Measurements from ENCODE around the gene HNRNPAB.

HNRNPAB gene

DNA sequence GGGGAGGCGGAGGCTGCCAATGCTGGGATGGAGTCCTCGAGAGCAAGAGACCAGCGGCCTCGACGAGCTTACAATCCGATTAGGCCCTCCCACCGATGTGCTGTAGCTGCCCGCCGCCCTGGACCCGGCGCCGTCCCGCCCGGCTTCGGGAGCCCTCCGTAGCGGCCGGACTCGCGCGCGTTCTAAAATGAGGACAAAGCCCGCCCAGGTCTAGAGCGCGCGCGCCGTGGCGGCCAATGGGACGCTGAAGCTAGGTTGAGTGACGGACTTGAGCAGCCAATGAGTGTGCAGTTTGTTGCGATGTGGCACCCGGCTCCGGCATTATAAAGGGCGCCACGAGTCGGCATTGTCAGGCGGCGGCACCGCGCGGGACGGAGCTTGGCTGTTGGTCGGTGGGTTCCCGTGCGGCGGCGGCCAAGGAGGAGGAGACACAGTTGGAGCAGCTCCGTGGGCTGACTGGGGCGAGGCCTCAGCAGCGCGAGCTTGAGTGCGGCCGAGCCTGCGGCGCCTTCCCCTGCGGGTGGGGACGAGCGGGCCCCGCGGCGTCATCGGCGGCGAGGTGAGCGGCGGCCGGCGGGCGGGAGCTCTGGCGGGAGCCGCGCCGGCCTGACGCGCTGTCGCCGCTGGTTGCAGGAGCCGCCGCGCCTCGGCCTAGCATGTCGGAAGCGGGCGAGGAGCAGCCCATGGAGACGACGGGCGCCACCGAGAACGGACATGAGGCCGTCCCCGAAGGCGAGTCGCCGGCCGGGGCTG is at the start of gene HNRNPAB:
TSS of gene HNRNPAB (plus strand) at position 352 of the 753 bp plus-strand sequence. CDS start at position 657, 305 bp downstream.
- DNase-seq (ENCODE audit: low spot score): peak; percentile 96

GRCh38 chr5:178155065-178155464 is 49.3 kb upstream of the HNRNPAB start:
- DNase-seq (ENCODE audit: low spot score): peak; percentile 26

GRCh38 chr5:178160176-178160575 is 44.2 kb upstream of the HNRNPAB start:
- no peak for DNase-seq (ENCODE audit: low spot score)

GRCh38 chr5:178162481-178162880 is 41.9 kb upstream of the HNRNPAB start:
- no peak for DNase-seq (ENCODE audit: low spot score)

- DNase-seq (ENCODE audit: low spot score): peak; percentile 79
These were observed 40.3 kb upstream of the HNRNPAB start for GRCh38 chr5:178163772-178164735.

- no peak for DNase-seq (ENCODE audit: low spot score)
These were observed 38.8 kb upstream of the HNRNPAB start for GRCh38 chr5:178165581-178165980.

- no peak for DNase-seq (ENCODE audit: low spot score)
These were observed 33.9 kb upstream of the HNRNPAB start for GRCh38 chr5:178170455-178170854.

DNA sequence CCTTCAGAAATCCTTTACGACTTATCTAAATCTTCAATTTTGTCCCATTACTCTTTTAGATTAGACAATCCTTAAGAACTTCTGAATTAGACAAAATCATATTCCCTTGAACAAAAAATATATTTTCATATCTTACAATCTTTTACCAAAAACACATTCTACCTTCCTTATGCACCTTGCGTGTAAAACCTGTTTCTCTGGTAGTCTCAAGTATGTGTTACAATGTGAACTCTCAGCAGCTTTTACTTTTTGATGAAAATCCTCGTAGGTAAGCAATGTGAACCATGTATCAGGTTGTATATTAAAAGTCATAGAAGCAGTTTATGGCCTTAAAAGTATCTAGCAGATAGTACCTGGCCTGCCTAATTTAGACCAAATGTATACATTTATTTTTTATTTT is 29.9 kb upstream of the HNRNPAB start:
- DNase-seq (ENCODE audit: low spot score): no peak

DNA sequence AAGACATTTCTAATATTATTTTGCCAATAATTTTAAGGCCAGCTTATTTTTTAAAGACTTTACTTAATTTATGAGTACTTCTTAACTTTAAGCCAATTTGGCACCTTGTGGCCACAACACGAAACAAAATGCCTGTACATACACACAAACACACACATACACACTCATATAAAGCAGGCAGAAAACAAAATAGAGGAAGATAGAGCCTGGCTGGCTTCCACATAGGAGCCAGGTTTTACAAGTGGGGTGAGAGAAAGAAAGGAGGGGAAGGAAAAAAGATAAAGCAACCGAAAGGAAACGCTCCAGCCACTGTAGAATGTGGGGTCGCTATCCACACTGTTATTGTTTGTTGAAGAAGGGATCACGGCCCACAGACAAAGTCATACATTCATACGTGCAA is 27.5 kb upstream of the HNRNPAB start:
- no peak for DNase-seq (ENCODE audit: low spot score)

DNA sequence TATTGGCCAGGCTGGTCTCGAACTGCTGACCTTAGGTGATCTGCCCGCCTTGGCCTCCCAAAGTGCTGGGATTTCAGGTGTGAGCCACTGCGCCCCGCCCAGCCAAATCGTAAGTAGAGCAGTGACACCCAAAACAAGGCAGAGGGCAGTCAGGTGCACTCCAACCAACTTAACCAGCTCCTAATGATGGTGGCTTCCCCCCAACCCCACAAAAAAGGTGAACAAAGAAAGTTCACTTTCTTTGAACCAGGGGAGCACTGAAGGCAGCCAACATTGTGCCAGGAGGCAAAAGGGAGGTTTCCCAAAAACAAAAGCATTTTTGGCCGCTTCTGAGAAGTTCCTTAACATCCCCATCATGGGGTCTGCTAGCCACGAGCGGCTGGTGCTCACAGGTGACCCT is 26.8 kb upstream of the HNRNPAB start:
- no peak for DNase-seq (ENCODE audit: low spot score)

- no peak for DNase-seq (ENCODE audit: low spot score)
These were observed 24.0 kb upstream of the HNRNPAB start for GRCh38 chr5:178180141-178180863.

- no peak for DNase-seq (ENCODE audit: low spot score)
These were observed 22.0 kb upstream of the HNRNPAB start for GRCh38 chr5:178182158-178182876.

DNA sequence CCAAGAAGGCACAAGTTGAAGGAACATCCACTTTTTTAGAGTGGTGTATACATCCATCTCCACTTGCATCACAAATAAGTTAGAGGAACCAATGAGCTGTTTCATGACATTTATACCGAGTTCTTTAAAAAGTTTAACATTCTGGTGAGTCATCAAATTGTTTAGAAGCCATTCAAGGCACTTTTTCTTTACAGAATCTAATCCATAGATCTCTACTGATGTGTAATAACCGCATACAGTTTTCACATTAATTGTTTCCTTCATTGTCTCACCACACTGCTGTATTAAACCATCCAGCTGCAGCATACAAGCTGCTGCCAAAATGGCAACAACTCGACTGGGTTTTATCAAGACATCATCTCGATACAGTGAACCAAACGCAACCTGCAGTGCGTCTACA is 17.9 kb upstream of the HNRNPAB start:
- DNase-seq (ENCODE audit: low spot score): no peak

DNA sequence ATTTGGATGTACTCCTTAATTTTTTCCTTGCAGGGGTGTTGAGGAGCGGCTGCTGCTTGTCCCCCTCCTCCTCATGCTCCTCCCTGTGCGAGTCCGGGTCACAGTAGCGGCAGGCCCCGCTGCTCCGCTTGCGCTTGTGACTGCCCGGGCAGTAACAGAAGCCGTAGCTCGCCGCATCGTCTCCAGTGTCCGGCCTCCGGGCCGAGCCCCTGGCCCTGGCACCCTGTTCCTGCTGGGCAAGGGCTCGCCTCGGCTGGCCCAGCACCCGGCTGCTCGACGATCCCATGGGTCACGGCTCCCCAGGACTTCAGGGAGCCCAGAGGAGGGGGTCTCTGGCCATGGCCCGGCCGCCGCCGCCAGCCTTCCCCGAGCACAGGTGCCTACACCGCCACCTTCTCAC is 17.3 kb upstream of the HNRNPAB start, which contains the start of gene GMCL2:
TSS of gene GMCL2 (minus strand) at position 358 of the 400 bp plus-strand sequence. CDS start at position 286, 72 bp downstream.
- DNase-seq (ENCODE audit: low spot score): no peak

DNA sequence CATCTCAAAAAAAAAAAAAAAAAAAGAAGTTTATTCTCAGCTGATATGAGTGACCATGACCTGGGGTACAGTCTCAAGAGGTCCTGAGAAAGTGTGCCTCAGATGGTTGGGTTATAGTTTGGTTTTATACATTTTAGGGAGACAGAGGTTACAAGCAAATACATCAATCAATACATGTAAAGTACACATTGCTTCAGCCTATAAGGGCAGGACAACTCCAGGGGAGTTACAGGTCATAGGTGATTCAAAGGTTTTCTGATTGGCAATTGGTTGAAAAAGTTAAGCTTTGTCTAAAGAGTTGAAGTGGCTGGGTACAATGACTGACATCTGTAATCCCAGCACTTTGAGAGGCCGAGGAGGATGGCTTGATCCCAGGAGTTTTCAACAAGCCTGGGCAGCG is 14.9 kb upstream of the HNRNPAB start:
- DNase-seq (ENCODE audit: low spot score): no peak

GRCh38 chr5:178191661-178192060 is 12.7 kb upstream of the HNRNPAB start:
- no peak for DNase-seq (ENCODE audit: low spot score)

DNA sequence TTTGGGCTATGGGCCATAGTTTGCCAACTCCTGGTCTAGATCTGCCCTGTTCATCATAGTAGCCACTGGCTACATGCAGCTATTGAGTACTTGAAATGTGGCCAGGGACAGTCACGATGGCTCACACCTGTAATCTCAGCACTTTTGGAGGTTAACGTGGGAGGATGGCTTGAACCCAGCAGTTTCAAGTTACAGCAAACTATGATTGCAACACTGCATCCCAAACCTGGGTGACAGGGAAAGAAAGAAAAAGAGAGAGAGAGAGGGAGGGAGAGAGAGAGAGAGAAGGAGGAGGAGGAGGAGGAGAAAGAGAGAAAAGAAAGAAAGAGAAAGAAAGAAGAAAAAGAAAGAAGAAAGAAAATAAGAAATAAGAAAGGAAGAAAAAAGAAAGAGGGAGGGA is 12.1 kb upstream of the HNRNPAB start:
- DNase-seq (ENCODE audit: low spot score): no peak

- no peak for DNase-seq (ENCODE audit: low spot score)
These were observed 11.5 kb upstream of the HNRNPAB start for GRCh38 chr5:178192787-178193186.

DNA sequence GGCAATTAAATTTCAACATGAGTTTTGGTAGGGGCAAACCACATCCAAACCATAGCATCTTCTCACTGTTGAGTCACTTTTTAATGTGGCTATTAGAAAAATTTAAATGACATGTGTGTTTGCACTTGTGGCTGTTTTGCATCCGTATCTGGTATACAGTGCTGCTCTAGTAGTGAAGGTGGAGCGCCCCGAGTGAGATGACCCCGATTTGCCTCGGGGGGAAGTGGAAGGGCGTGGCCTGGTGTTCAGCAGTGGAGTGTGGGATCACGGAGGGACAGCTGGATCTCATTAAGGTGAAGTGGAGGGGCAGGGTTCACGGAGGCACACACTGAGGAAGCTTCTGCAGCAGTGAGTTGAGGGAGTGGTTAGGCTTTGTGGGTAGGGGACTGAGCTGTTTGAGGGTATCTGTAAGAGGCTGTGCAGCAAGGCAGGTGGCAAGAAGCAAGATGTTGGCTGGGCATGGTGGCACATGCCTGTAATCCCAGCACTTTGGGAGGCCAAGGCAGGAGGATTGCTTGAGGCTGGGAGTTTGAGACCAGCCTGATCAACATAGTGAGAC is 11.0 kb upstream of the HNRNPAB start:
- DNase-seq (ENCODE audit: low spot score): no peak

DNA sequence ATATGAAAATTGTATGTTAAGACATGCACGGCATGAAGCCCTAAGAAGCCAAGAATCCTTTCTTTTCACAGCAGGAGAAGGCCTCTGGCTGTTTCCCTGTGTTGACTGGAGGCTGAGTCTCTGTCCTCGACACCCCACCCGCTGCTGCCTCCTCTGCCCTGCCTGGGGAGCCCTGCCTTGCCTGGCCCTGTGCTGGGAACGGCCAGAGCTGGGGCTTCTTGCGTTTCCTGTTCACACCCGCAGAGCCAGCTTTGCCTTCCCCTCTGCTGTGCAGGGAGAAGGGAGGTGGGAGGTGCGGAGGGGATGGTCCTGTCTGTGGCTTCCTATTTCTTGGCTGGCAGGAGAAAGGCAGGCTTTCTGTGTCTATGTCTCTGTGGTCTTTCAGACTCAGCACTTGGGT is 10.3 kb upstream of the HNRNPAB start:
- DNase-seq (ENCODE audit: low spot score): no peak

DNA sequence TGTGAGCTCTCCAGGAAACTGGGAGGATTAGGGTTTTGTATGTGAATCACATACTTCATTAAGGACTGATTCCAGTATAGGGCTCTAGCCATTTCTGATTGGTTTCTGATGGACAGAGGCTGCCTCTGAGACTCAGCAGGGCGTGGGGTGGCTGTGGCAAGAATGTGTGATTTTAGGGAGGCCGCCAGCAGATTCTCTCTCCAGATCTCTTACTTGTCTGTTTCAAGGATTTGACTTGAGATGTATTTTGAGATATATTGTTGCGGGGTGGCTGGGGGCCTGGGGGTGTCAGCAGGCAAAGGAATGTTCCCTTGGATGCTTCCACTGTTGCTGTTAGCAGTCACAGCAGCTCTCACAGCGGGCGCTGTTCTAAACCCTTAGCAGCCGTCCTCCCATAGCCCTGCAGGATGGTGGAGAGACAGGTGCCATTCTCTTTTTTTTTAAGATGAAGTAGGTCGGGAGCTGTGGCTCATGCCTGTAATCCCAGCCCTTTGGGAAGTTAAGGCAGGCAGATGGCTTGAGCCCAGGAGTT is 8.0 kb upstream of the HNRNPAB start:
- DNase-seq (ENCODE audit: low spot score): no peak

Measured in kidney tubule cell (primary cell).